Sciatic nerve (tissue), 2 donors: ENCODE measurements around the gene BAZ1B. TPM values are rescaled to one million over a fixed set of nuclear protein-coding genes. Genes with fewer than 3 reads are reported as not detected.
A peak's percentile ranks its signal among the peaks of the same experiment; 100 is the strongest.
"Not testable (repeated sequence)": the region's sequence is repeated elsewhere in the genome, so short reads cannot be mapped to it uniquely, and the experiment has no call there.

Experiments
- ATAC-seq: fragments of 200-7000 bp; cut with Tn5 transposase; one replicate; pipeline ENCODE4 v1.9.1; 2020; ENCODE audit warnings: mild to moderate bottlenecking, moderate library complexity
- DNase-seq: peaks from one replicate; pipeline ENCODE4 v3.0.0-alpha.2; 2020; ENCODE audit warnings: low spot score
- intact Hi-C: fragments of 100-400 bp; cut with DNase I; formaldehyde crosslinking; loops from one replicate; pipeline ENCODE4 v1.14.2; 2022
- total RNA-seq: library from RNA; stranded (reverse); fragmentation: NEBNext Ultra II Directional; extraction: Animal tissue kit (Norgen Biotek cat#: 25700); gene quantifications from one replicate; pipeline ENCODE4 v1.2.1, GENCODE V29; 2021
- donor health status: DM: no; HTN: no; CAD: no.
- donor health status: DM: no; HTN: no; CAD: no.

BAZ1B gene
- total RNA-seq, 1 donor from 2014 or later, result 66.9 TPM

- ATAC-seq, result no peak
- intact Hi-C loops, result no loop called here
- DNase-seq, result no peak
These were observed 87.4 kb downstream of the BAZ1B start for GRCh38 chr7:73434701-73435069.

DNA sequence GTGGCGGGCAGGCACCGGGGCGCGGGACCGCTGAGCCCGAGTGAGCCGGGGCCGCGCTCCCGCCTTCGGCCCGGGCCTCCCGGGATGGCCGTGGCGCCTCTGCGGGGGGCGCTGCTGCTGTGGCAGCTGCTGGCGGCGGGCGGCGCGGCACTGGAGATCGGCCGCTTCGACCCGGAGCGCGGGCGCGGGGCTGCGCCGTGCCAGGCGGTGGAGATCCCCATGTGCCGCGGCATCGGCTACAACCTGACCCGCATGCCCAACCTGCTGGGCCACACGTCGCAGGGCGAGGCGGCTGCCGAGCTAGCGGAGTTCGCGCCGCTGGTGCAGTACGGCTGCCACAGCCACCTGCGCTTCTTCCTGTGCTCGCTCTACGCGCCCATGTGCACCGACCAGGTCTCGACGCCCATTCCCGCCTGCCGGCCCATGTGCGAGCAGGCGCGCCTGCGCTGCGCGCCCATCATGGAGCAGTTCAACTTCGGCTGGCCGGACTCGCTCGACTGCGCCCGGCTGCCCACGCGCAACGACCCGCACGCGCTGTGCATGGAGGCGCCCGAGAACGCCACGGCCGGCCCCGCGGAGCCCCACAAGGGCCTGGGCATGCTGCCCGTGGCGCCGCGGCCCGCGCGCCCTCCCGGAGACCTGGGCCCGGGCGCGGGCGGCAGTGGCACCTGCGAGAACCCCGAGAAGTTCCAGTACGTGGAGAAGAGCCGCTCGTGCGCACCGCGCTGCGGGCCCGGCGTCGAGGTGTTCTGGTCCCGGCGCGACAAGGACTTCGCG is 88.0 kb downstream of the BAZ1B start:
- DNase-seq (no peak), ATAC-seq (no peak)
- intact Hi-C loops, result no loop called here

DNA sequence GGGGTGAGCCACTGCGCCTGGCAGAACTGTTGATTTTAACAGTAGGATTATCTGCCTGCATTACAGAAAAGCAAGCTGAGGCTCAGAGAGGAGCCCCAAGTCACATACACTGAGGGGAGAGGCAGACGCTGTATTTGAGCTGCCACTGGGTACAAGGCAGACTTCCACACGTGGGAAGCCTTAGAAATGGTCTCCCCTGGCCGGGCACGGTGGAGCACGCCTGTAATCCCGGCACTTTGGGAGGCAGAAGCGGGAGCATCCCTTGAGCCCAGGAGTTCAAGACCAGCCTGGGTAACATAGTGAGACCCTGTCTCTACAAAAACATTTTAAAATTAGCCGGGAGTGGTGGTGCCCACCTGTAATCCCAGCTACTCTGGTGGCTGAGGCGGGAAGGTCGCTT is 89.4 kb downstream of the BAZ1B start:
- intact Hi-C loops, result no loop called here
- ATAC-seq (no peak), DNase-seq (no peak)

DNA sequence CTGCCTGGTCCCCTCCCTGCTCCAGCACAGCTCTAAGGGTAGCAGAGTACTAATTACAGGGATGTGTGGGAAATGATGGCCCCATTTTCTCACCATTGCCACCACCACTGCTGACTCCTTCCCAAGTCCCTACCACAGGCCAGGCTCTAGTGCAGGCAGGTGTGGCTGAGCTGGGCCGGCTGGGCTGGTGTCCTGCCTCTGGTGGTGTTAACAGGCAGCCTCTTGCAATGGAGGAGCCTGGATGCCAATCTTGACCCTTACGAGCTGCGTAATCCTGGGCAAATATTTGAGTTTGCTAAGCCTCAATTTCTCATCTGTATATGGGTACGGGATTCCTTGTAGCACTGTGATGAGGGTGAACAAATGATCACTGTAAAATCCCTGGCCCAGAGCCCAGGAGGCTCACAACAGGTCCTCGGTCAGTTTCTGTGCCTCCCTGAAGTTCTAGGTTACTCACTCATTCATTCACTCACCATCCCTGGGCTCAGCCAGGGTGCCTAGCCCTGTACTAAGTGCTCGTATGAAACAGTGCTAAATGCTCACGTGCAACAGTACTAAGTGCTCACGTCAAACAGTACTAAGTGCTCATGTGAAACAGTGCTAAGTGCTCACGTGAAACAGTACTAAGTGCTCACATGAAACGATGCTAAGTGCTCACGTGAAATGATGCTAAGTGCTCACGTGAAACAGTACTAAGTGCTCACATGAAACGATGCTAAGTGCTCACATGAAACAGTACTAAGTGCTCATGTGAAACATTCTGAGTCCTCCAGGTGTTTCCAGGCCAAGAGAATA is 90.9 kb downstream of the BAZ1B start:
- no peak for ATAC-seq
- intact Hi-C loops, result no loop called here
- DNase-seq, result no peak

GRCh38 chr7:73430540-73430939 is 91.6 kb downstream of the BAZ1B start:
- intact Hi-C loops, ATAC-seq, DNase-seq: not testable (repeated sequence)

- intact Hi-C loops, result no loop called here
- no peak for ATAC-seq
- DNase-seq, result no peak
These were observed 92.2 kb downstream of the BAZ1B start for GRCh38 chr7:73429622-73430505.

DNA sequence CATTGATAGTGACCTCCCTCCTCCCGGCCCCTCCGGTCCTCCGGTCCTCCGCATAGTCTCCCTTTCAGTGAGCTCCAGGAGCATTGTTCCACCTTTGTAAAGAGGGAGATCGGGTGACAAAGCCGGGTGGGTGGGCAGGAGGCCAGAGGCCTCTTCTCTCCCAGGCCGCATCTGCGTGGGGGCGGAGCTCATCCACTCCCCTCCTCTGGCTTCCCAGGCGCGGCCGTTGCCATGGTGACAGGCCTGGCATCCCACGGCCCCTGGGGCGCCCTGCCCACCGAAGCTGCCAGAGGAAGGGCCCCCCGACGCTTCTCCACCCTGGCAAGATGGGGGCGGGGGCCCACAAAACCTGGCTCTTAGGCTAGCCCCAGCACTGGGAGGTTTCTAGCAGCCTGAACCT is 92.9 kb downstream of the BAZ1B start:
- intact Hi-C loops, result no loop called here

DNA sequence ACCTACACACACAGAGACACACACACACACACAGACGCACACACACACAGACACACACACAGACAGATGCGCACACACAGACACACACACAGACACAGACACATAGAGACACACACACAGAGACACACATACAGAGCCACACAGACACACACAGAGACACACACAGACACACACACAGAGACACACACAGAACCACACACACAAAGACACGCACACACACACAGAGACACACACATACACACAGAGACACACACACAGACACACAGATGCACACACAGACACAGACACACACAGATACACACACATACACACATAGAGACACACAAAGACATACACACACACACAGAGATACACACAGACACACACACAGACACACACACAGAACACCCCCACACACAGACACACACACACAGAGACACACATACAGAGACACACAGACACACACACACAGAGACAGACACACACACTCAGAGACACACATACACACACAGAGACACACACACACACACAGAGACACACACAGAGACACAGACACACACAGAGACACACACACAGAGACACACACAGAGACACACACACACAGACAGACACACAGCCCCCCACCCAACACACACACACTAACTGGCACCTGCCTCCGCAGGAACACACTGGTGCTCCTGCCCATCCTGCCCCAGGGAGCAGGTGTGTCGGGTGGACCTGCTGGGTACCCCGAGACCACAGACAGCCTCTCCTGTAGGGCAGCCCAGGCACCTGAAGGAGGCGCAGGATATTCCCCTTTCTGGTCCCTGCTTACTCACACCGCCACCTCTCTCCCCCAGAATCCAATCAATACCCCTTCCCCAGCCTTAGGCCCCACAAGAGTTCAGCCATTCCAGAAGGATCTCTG is 93.9 kb downstream of the BAZ1B start:
- DNase-seq (no peak), ATAC-seq (no peak)
- intact Hi-C loops, result no loop called here

More for the DNA sequence above, 92.9 kb downstream of the BAZ1B start:
- DNase-seq (no peak), ATAC-seq (no peak)

GRCh38 chr7:73426016-73426415 is 96.1 kb downstream of the BAZ1B start:
- DNase-seq (no peak), ATAC-seq (no peak)
- intact Hi-C loops, result no loop called here

DNA sequence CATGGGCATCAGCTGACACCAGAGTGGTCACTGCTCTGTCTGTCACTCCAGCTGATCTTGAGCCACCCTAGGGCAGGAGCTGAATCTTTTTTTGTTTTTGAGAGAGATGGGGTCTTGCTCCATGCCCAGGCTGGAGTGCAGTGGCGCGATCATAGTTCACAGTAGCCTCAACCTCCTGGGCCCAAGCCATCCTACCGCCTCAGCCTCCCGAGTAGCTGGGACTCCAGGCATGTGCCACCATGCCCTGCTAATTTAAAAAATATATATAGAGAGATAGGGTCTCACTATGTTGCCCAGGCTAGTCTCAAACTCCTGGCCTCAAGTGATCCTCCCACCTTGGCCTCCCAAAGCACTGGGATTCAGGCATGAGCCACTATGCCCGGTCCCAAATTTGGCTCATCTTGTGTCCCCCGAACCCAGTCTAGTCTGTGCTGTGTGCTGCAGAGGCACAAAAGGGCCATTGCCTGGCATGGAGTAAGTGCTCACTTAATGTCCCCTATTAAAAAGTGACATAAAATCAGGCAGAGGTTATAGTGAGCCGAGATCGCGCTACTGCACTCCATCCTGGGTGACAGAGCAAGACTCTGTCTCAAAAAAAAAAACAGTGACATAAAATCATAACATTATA is 96.6 kb downstream of the BAZ1B start:
- ATAC-seq, result no peak
- intact Hi-C loops, result no loop called here
- DNase-seq, result no peak

DNA sequence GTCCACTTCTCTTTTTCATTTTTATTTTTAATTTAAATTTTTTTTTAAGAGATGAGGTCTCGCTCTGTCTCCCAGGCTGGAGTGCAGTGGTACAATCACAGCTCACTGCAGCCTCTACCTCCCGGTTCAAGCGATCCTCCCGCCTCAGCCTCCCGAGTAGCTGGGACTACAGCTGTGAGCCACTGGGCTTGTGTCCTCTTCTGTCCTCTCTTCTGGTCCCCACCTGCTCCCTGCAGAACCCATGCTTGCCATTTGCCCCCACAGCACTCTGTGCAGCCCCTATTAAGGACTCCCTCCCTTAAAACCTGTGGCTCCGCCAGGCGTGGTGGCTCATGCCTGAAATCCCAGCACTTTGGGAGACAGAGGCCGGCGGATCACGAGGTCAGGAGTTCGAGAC is 97.6 kb downstream of the BAZ1B start:
- intact Hi-C loops, result no loop called here
- ATAC-seq (no peak), DNase-seq (no peak)

- peak; percentile 87 for ATAC-seq
- peak; percentile 81 for DNase-seq
- intact Hi-C loops, result no loop called here
These were observed 98.3 kb downstream of the BAZ1B start for GRCh38 chr7:73423519-73424488.

DNA sequence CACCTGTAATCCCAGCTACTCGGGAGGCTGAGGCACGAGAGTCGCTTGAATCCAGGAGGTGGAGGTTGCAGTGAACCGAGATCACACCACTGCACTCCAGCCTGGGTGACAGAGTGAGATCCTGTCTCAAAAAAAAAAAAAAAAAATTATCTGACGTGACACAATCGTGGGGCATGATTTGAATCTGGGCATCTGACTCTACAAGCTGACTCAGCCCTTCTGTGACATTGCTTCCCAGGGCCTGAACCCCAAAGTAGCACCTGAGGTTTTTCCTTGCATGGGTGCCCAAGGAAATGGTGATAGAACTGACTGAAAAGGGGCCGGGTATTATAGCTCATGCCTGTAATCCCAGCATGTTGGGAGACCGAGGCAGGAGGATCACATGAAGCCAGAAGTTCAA is 101.5 kb downstream of the BAZ1B start:
- DNase-seq, intact Hi-C loops, ATAC-seq: not testable (repeated sequence)

DNA sequence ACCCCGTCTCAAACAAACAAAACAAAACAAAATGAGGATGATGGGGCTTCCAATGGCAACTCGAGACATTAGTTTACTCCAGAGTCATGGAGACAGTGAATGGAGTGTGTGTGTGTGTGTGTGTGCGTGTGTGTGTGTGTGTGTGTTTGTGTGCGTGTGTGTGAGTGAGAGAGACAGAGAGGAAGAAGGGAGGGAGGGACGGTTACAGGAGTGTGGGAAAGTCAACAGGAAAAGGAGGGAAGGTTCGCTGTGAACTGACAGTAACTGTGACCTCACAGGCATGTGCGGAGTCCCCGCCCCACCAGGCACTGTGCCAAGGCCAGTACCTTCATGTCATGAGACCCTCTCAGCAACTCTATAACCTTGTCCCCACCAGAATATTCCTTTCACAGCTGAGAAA is 102.1 kb downstream of the BAZ1B start:
- intact Hi-C loops, result not testable (repeated sequence)
- ATAC-seq, result peak; percentile 82
- DNase-seq, result peak; percentile 83

GRCh38 chr7:73418113-73418703 is 103.9 kb downstream of the BAZ1B start:
- intact Hi-C loops, result no loop called here
- ATAC-seq (no peak), DNase-seq (no peak)

DNA sequence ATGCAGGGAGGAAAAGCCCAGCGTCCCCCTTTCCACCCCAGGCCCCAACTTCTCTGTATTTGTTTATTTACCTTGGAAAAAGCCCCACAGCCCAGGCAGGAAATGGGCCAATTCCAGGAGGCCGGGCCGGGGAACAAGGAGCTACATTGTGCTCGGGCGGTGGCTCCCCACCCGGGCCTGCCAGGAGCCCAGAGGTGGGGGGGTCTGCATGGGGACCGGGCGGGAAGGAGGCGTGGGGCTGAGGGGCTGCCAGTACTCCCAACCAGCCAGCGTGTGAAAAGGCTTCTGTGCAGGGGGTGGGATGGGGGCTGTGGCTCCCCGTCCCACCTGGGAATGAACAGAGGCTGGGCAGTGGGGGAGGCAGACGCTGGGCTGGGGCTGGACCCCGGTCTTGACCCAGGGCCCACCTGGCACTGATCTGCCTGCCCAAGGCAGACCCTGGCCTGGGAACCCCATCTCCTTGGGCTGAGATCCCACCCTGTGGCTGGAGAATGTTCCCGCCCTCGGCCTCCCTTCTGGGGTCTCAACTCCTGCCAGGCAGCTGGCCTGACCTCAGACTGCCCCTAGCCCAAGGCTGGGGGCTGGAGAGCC is 111.5 kb downstream of the BAZ1B start:
- intact Hi-C loops, result not testable (repeated sequence)
- ATAC-seq (peak; percentile 99), DNase-seq (peak; percentile 84)
